ENCODE measurements around the gene BCL2L15.

DNA sequence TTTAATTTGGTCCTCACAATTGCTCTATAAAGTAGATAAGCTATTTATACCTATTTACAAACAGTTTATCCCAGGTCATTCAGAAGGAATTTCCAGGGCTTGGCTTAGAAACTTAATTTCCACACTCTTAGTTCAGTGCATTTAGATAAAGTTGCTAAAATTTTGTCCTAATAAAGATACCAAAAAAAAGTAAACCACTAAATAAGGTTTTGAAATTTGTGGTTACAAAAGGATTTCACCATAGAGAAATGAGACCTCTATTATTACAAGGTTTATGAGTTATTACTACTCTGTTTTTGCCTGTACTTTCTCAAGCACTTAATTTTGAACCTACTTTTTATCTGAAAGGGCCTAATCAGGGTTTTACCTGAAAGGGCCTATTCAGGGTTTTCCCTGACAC, 38.3 kb downstream of the BCL2L15 start:
- TF ChIP-seq POLR2A (IDR thresholded peaks at IDR 0.05; ENCODE audit: low read depth, low read length) (no peak), SPI1 (IDR thresholded peaks at IDR 0.05; ENCODE audit: low read depth, low read length) (no peak), POLR2AphosphoS5 (IDR thresholded peaks at IDR 0.05; ENCODE audit: low read depth, low read length) (no peak), TAF1 (IDR thresholded peaks at IDR 0.05; ENCODE audit: low read depth, low read length) (no peak), PAX5 (IDR thresholded peaks at IDR 0.05; ENCODE audit: insufficient read depth, low read length, severe bottlenecking) (no peak)

Data from GM12891 (cell line).